BJ (cell line): Measurements from ENCODE around the gene PLCH2. TPM values are rescaled to one million over a fixed set of nuclear protein-coding genes. Genes with fewer than 3 reads are reported as not detected.

Source experiments
- CTCF ChIA-PET: fragments of 350-600 bp; formaldehyde crosslinking; extraction: SDS; loops from one replicate; lab custom pipeline; 2021; ENCODE audit warnings: antibody characterized with exemption, inconsistent platforms; lab: Yijun Ruan, JAX
- POLR2A ChIA-PET: fragments of 300-600 bp; sonication (Branson Sonifier 250); formaldehyde crosslinking; extraction: SDS; loops from one replicate; lab custom pipeline; 2021; ENCODE audit warnings: antibody characterized with exemption; lab: Charles Lee
- DNase-seq: peaks from one replicate; pipeline ENCODE4 v3.0.0-alpha.2; 2011; ENCODE audit warnings: low read depth
- H3K27me3 ChIP-seq: 2 replicates; pipeline ENCODE4 v1.6.0; 2011; ENCODE audit warnings: low read length; ENCODE audit not compliant: control insufficient read depth, insufficient read depth
- H3K36me3 ChIP-seq: 2 replicates; pipeline ENCODE4 v1.5.1; 2011; ENCODE audit warnings: low read length; ENCODE audit not compliant: control insufficient read depth, insufficient read depth
- H3K4me3 ChIP-seq: 2 replicates; pipeline ENCODE4 v1.5.1; 2011; ENCODE audit warnings: low read depth, mild to moderate bottlenecking, control low read depth, low read length
- CTCF ChIP-seq: IDR thresholded peaks from 2 replicates; pipeline ENCODE4 v1.5.1; 2011; ENCODE audit warnings: low read depth, mild to moderate bottlenecking, control low read depth, inconsistent platforms, low read length, moderate library complexity; ENCODE audit not compliant: insufficient read depth
- polyA plus RNA-seq: library from polyadenylated mRNA; depleted of rRNA; stranded (reverse); fragments of >200 nt; gene quantifications from 2 replicates; pipeline ENCODE4 v1.2.3, GENCODE V29; 2011

Gene PLCH2
- polyA plus RNA-seq, 1 experiment = 0.06 TPM

GRCh38 chr1:2522230-2522629, 46.1 kb downstream of the PLCH2 start:
- CTCF ChIA-PET = interaction anchor here (0.6 kb wide), 1 partner anchor 40 kb away, joined by 3 read pairs; no protein-coding TSS in a partner anchor
- no peak for TF ChIP-seq CTCF
- POLR2A ChIA-PET = no interaction called here
- H3K36me3 ChIP-seq = peaks cover 23% of the 10 kb centered on the region
- no peaks in the 10 kb centered on the region for H3K27me3 ChIP-seq
- H3K4me3 ChIP-seq = no peak overlapping the region
- DNase-seq = no peak

DNA sequence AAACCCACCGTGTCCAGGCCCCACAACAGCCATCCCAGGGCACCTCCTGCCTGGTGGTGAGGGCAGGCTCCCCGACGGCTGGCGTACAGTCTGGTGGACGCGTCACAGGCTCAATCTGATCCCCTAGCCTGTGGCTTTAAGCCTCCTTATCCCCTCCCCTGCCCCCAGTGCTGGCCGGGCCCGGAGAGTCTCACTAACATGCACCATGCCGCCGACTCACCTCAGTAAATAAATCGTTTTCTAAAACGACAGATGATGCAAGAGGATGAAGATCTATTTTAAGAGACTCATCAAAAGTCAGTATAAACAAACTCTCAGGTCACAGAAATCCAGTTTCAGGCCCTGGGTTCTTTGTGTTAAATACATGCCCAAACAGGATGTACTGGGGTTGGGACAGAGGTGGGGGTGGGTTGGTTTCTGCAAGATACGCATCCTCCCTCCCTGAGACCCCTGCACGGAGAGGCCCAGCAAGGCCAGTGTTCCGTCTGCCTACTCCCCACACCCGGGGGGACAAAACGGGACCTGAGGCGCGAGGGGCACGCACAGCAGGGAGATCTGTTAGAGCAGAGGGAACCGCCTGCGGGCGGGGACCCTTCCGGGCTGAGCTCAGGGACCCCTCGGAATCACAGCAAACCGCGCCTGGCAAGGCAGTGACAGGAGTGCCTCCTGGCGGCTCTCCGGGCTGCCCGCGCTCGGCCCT, 47.3 kb downstream of the PLCH2 start:
- Histone ChIP-seq H3K27me3 (no peaks in the 10 kb centered on the region), H3K4me3 (no peak overlapping the region), H3K36me3 (peaks cover 20% of the 10 kb centered on the region)
- no peak for TF ChIP-seq CTCF
- CTCF ChIA-PET = interaction anchor here (1.4 kb wide), 1 partner anchor 16 kb away, joined by 3 read pairs; no protein-coding TSS in a partner anchor
- POLR2A ChIA-PET = no interaction called here
- DNase-seq = no peak

DNA sequence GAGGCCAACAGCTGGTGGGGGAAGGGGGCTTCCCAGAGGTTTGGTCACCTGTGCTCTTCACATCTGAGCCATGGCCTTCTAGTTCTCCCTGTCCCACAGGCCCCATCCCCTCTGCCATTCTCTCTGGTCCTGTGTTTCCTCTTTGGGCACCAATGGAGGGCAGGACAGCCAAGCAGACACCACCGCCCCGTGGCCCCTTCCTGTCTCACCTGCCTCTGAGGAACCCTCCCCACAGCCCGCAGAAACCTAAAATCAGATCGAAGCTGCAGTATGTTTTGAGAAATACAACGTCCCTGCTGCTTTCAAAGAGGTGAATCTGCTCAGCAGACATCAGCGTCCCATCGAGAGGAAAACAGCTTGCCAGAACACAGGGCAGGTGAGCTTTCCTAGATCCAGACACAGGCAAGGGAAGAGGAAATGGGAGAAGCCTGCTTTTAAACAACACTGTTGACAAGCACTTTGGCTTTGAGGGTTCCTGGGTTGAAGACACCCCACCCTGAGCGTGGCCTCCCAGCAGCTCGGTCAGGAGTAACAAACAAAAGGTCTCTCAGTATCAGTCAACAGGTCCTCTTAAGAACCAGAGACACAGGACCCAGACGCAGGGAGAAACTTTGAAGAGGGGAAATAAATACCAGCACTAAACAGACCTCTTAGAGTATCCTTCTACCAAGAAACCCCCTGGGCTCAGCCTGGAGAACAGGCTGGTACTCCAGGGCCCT, 48.0 kb downstream of the PLCH2 start:
- POLR2A ChIA-PET = no interaction called here

GRCh38 chr1:2525572-2525919, 49.5 kb downstream of the PLCH2 start:
- ChIA-PET CTCF (interaction anchor here (1.1 to 1.8 kb wide), 2 partner anchors 22 to 330 kb away, joined by 5 to 6 read pairs; partner anchors contain the start of gene FAAP20), POLR2A (no interaction called here)
- Histone ChIP-seq H3K36me3 (peaks cover 8% of the 10 kb centered on the region), H3K27me3 (0 out of 2 replicates have a peak, but pooled peaks cover under 1% of the 10 kb centered on the region), H3K4me3 (peak overlapping the region; percentile 96)
- DNase-seq = no peak
- peak; percentile 4; the same call in 1 of the 2 replicates for TF ChIP-seq CTCF

More for the DNA sequence above, 48.0 kb downstream of the PLCH2 start:
- CTCF ChIA-PET = interaction anchor here (1.4 kb wide), 1 partner anchor 16 kb away, joined by 3 read pairs; no protein-coding TSS in a partner anchor
- H3K4me3 ChIP-seq = no peak overlapping the region
- no peak for DNase-seq
- peaks cover 14% of the 10 kb centered on the region for H3K36me3 ChIP-seq
- no peaks in the 10 kb centered on the region for H3K27me3 ChIP-seq
- 0 out of 2 replicates have a peak, but pooled peaks have one; percentile 9 for TF ChIP-seq CTCF
